WERI-Rb-1 (cell line): ENCODE results near the gene COG2.
A peak's percentile ranks its signal among the peaks of the same experiment; 100 is the strongest.

Experiments
- DNase-seq: peaks from one replicate; pipeline ENCODE4 v3.0.0-alpha.2; 2020
- H3K27ac ChIP-seq: fragments of 250-450 bp; sonication (Bioruptor Pico); 2 replicates; pipeline ENCODE4 v1.5.1; 2020; ENCODE audit warnings: mild to moderate bottlenecking, moderate library complexity
- H3K27me3 ChIP-seq: fragments of 250-450 bp; sonication (Bioruptor Pico); 2 replicates; pipeline ENCODE4 v1.5.1; 2021; ENCODE audit warnings: mild to moderate bottlenecking, low read depth, moderate library complexity; ENCODE audit not compliant: insufficient read depth, severe bottlenecking
- H3K36me3 ChIP-seq: fragments of 250-450 bp; sonication (Bioruptor Pico); 2 replicates; pipeline ENCODE4 v1.5.1; 2020; ENCODE audit warnings: mild to moderate bottlenecking, moderate library complexity
- H3K4me3 ChIP-seq: 2 replicates; pipeline ENCODE4 v1.5.1; 2011; ENCODE audit warnings: low read depth, mild to moderate bottlenecking, control low read depth, low read length
- H3K9me3 ChIP-seq: fragments of 250-450 bp; sonication (Bioruptor Pico); 2 replicates; pipeline ENCODE4 v1.5.1; 2021; ENCODE audit warnings: mild to moderate bottlenecking, moderate library complexity; ENCODE audit not compliant: severe bottlenecking
- TF ChIP-seq, protein P1 (sequence below): IDR thresholded peaks from 2 replicates; pipeline ENCODE4 v1.5.1; 2011; ENCODE audit warnings: low read depth, mild to moderate bottlenecking, control low read depth, inconsistent platforms, low read length

COG2 gene, protein sequence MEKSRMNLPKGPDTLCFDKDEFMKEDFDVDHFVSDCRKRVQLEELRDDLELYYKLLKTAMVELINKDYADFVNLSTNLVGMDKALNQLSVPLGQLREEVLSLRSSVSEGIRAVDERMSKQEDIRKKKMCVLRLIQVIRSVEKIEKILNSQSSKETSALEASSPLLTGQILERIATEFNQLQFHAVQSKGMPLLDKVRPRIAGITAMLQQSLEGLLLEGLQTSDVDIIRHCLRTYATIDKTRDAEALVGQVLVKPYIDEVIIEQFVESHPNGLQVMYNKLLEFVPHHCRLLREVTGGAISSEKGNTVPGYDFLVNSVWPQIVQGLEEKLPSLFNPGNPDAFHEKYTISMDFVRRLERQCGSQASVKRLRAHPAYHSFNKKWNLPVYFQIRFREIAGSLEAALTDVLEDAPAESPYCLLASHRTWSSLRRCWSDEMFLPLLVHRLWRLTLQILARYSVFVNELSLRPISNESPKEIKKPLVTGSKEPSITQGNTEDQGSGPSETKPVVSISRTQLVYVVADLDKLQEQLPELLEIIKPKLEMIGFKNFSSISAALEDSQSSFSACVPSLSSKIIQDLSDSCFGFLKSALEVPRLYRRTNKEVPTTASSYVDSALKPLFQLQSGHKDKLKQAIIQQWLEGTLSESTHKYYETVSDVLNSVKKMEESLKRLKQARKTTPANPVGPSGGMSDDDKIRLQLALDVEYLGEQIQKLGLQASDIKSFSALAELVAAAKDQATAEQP

GRCh38 chr1:230642263-230642959, at the start of gene COG2:
Gene COG2, plus strand, starts transcription at chr1:230642481. Its CDS starts 126 bp downstream, at chr1:230642607.
- Histone ChIP-seq H3K27me3 (no peaks in the 10 kb centered on the region), H3K36me3 (peaks cover 4% of the 10 kb centered on the region; the same call in 1 of the 2 replicates), H3K27ac (peak within 1 kb of the TSS; percentile 83), H3K9me3 (peaks cover 2% of the 10 kb centered on the region), H3K4me3 (peak within 1 kb of the TSS; percentile 96)
- peak; percentile 97 for DNase-seq
- TF ChIP-seq, protein P1, sequence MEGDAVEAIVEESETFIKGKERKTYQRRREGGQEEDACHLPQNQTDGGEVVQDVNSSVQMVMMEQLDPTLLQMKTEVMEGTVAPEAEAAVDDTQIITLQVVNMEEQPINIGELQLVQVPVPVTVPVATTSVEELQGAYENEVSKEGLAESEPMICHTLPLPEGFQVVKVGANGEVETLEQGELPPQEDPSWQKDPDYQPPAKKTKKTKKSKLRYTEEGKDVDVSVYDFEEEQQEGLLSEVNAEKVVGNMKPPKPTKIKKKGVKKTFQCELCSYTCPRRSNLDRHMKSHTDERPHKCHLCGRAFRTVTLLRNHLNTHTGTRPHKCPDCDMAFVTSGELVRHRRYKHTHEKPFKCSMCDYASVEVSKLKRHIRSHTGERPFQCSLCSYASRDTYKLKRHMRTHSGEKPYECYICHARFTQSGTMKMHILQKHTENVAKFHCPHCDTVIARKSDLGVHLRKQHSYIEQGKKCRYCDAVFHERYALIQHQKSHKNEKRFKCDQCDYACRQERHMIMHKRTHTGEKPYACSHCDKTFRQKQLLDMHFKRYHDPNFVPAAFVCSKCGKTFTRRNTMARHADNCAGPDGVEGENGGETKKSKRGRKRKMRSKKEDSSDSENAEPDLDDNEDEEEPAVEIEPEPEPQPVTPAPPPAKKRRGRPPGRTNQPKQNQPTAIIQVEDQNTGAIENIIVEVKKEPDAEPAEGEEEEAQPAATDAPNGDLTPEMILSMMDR = peak; percentile 99

- DNase-seq = no peak
- H3K4me3 ChIP-seq = no peak overlapping the region
- TF ChIP-seq, protein P1 = no peak
- no peak overlapping the region for H3K27ac ChIP-seq
- H3K36me3 ChIP-seq = no peaks in the 10 kb centered on the region
- no peaks in the 10 kb centered on the region for H3K27me3 ChIP-seq
- H3K9me3 ChIP-seq = no peaks in the 10 kb centered on the region
Measured at GRCh38 chr1:230592848-230593414, 49.4 kb upstream of the COG2 start.

DNA sequence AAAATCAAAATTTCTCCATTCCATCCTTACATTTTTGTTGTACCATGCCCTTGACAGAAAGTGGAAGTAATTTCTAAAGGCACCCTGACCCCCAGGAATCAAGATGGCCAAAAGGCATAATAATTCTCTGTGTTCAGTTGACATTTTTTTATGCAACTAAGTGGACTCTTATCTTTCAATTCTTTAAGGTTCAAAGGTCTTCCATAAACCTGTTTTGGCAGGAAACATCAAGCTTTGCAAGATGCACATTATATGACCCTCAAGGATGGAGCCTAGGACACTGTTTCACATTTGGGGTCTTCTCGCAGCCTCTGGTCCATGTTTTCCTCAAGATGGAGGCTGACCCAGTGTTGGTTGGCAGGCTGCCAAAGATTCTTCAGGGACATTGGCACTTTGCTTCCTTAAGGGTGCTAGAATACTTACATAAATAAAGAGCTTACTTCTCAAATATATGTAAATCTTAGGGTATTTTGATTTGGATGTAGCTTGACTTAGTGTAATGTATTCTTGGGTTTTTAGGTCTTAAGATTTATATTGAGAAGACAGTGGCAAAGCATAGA, 48.0 kb upstream of the COG2 start:
- Histone ChIP-seq H3K9me3 (no peaks in the 10 kb centered on the region), H3K27me3 (no peaks in the 10 kb centered on the region), H3K4me3 (no peak overlapping the region), H3K27ac (no peak overlapping the region), H3K36me3 (no peaks in the 10 kb centered on the region)
- no peak for DNase-seq
- TF ChIP-seq, protein P1 = no peak

GRCh38 chr1:230595181-230595580, 47.1 kb upstream of the COG2 start:
- no peak for DNase-seq
- H3K4me3 ChIP-seq = no peak overlapping the region
- H3K27me3 ChIP-seq = no peaks in the 10 kb centered on the region
- H3K36me3 ChIP-seq = no peaks in the 10 kb centered on the region
- no peaks in the 10 kb centered on the region for H3K9me3 ChIP-seq
- TF ChIP-seq, protein P1 = no peak
- no peak overlapping the region for H3K27ac ChIP-seq

GRCh38 chr1:230596306-230596705, 46.0 kb upstream of the COG2 start:
- no peak overlapping the region for H3K27ac ChIP-seq
- no peaks in the 10 kb centered on the region for H3K36me3 ChIP-seq
- TF ChIP-seq, protein P1 = no peak
- no peaks in the 10 kb centered on the region for H3K9me3 ChIP-seq
- H3K27me3 ChIP-seq = no peaks in the 10 kb centered on the region
- DNase-seq = no peak
- no peak overlapping the region for H3K4me3 ChIP-seq
